Erythroblast (primary cell): ENCODE measurements around the gene CIART.

Source experiments
- GATA1 ChIP-seq: IDR thresholded peaks from 2 replicates; pipeline ENCODE4 v1.6.1; 2011; ENCODE audit warnings: low read depth, mild to moderate bottlenecking, control low read depth, low read length, moderate library complexity
- POLR2A ChIP-seq: IDR thresholded peaks from 2 replicates; pipeline ENCODE4 v1.6.1; 2011; ENCODE audit warnings: mild to moderate bottlenecking, low read length

- TF ChIP-seq POLR2A: no peak
- no peak for TF ChIP-seq GATA1
Measured at GRCh38 chr1:150262388-150263320, 19.7 kb upstream of the CIART start.
